GM12891 (cell line): ENCODE measurements around the gene KCTD1.

Experiments
- PAX5 ChIP-seq: IDR thresholded peaks from 2 replicates; pipeline ENCODE4 v1.6.1; 2011; ENCODE audit warnings: low read length, moderate library complexity, mild to moderate bottlenecking; ENCODE audit not compliant: insufficient read depth, severe bottlenecking
- POLR2A ChIP-seq: IDR thresholded peaks from 2 replicates; pipeline ENCODE4 v1.6.1; 2011; ENCODE audit warnings: low read depth, low read length, control low read depth
- POLR2AphosphoS5 ChIP-seq: IDR thresholded peaks from 2 replicates; pipeline ENCODE4 v1.6.1; 2011; ENCODE audit warnings: low read depth, low read length, control low read depth
- POU2F2 ChIP-seq: IDR thresholded peaks from 2 replicates; pipeline ENCODE4 v1.6.1; 2011; ENCODE audit warnings: low read depth, mild to moderate bottlenecking, control low read depth, low read length, moderate library complexity
- SPI1 ChIP-seq: IDR thresholded peaks from 2 replicates; pipeline ENCODE4 v1.6.1; 2011; ENCODE audit warnings: low read depth, low read length, control low read depth
- TAF1 ChIP-seq: IDR thresholded peaks from 2 replicates; pipeline ENCODE4 v1.6.1; 2011; ENCODE audit warnings: low read depth, low read length, control low read depth

DNA sequence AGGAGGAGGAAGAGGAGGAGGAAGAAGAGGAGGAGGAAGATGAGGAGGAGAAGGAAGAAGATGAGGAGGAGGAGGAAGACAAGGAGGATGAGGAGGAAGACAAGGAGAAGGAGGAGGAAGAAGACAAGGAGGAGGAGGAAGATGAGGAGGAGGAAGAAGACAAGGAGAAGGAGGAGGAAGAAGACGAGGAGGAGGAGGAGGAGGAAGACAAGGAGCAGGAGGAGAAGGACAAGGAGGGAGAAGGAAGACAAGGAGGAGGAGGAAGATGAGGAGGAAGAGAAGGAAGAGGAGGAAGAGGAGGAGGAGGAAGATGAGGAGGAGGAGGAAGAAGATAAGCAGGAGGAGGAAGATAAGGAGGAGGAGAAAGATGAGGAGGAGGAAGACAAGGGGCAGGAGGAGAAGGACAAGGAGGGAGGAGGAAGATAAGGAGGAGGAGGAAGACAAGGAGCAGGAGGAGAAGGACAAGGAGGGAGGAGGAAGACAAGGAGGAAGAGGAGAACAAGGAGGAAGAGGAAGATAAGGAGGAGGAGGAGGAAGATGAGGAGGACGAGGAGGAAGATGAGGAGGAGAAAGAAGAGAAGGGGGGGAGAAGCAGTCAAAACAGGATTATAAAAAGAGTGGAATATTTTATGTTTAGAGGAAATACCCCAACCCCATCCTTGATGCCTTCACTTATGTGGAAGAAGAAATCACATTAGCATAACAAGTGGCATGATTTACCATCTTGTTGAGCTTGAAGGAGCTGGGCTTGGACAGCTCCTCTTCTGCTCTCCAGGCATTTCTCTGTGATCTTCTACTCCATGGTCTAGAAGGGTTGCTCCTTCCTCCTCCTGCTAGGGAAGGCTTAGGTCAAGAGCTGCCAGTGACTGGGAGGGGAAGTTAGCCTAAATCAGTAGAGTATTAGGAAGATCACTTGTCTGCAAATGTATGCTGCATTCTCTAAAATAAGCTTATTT lies 45.3 kb upstream of the KCTD1 start:
- TF ChIP-seq POLR2A (no peak), POLR2AphosphoS5 (no peak), TAF1 (no peak), POU2F2 (no peak), SPI1 (no peak), PAX5 (no peak)
